HepG2 (cell line): Measurements from ENCODE around the gene TRIO. TPM values are rescaled to one million over a fixed set of nuclear protein-coding genes. Genes with fewer than 3 reads are reported as not detected.

Experiments
- ATAC-seq: fragments of 200-7000 bp; cut with Tn5 transposase; 3 replicates; pipeline ENCODE4 v1.9.1; 2020; ENCODE audit warnings: mild to moderate bottlenecking, moderate library complexity
- BruUV-seq: library from RNA; stranded (reverse); fragments of 400-500 nt; replicated peaks from 2 replicates; lab custom pipeline; 2021; lab: Mats Ljungman, UMichigan
- CTCF ChIA-PET: fragments of 300-600 bp; formaldehyde crosslinking; extraction: SDS; loops from one replicate; lab custom pipeline; 2021; ENCODE audit warnings: low total read pairs, inconsistent platforms, low intra/inter-chr PET ratio; lab: Yijun Ruan, JAX
- POLR2A ChIA-PET: fragments of 350-600 bp; sonication (Branson Sonifier 250); formaldehyde crosslinking; loops from one replicate; lab custom pipeline; 2020; ENCODE audit warnings: antibody characterized with exemption, inconsistent platforms; lab: Yijun Ruan, JAX
- DNase-seq: peaks from one replicate; pipeline ENCODE4 v3.0.0-alpha.2; 2015; ENCODE audit warnings: low spot score
- FAIRE-seq: peaks from 3 replicates; lab custom pipeline; 2011; peaks lifted over from hg19 to GRCh38; lab: Jason Lieb, UNC
- H2AFZ ChIP-seq: one replicate; pipeline ENCODE4 v1.6.1; 2011; ENCODE audit warnings: low read length, inconsistent platforms
- H3K27ac ChIP-seq: fragments of 300-600 bp; 3 replicates; pipeline ENCODE4 v1.8.0; 2011; ENCODE audit warnings: mixed run types, mild to moderate bottlenecking, mixed read lengths, low read length, inconsistent platforms; ENCODE audit not compliant: insufficient read depth; ENCODE audit errors: extremely low read length
- H3K27me3 ChIP-seq, 2 experiments: fragments of 200-600 bp in 1 of 2; 2 replicates in 1 of 2; 3 replicates in 1 of 2; pipeline versions ENCODE4 v1.6.0 to v1.8.0; 2011; ENCODE audit warnings: low read length in 2 of 2, mild to moderate bottlenecking in 2 of 2, moderate library complexity in 2 of 2, inconsistent platforms in 1 of 2; ENCODE audit not compliant: insufficient read depth in 2 of 2, control insufficient read depth in 1 of 2
- H3K36me3 ChIP-seq, 2 experiments: fragments of 200-600 bp in 1 of 2; replicated peaks in 1 of 2; 2 replicates in 1 of 2; 3 replicates in 1 of 2; pipeline versions ENCODE4 v1.5.1 to v1.8.0; 2011; ENCODE audit warnings: low read length in 2 of 2, inconsistent platforms in 1 of 2; ENCODE audit not compliant: insufficient read depth in 2 of 2, control insufficient read depth in 1 of 2
- H3K4me1 ChIP-seq: 2 replicates; pipeline ENCODE4 v1.5.1; 2012; ENCODE audit warnings: low read length, inconsistent platforms; ENCODE audit not compliant: insufficient read depth
- H3K4me2 ChIP-seq: 2 replicates; pipeline ENCODE4 v1.6.0; 2011; ENCODE audit warnings: low read depth, low read length, inconsistent platforms
- H3K4me3 ChIP-seq, 3 experiments: fragments of 200-600 bp in 1 of 3; sonication (generic), shearing (Covaris generic) in 1 of 3; replicated peaks in 1 of 3; 2 replicates each; pipeline ENCODE4 v1.5.1; 2011 to 2016; ENCODE audit warnings: low read length in 3 of 3, inconsistent platforms in 2 of 3, low read depth in 2 of 3, mild to moderate bottlenecking in 2 of 3, control low read depth in 1 of 3, mixed read lengths in 1 of 3; ENCODE audit not compliant: insufficient read depth in 1 of 3
- H3K79me2 ChIP-seq: one replicate; pipeline ENCODE4 v1.6.1; 2011; ENCODE audit warnings: low read length, inconsistent platforms; ENCODE audit not compliant: insufficient read depth
- H3K9ac ChIP-seq: 2 replicates; pipeline ENCODE4 v1.6.0; 2011; ENCODE audit warnings: mild to moderate bottlenecking, low read depth, low read length, inconsistent platforms; ENCODE audit not compliant: insufficient read depth
- H3K9me3 ChIP-seq: 2 replicates; pipeline ENCODE4 v1.5.1; 2012; ENCODE audit warnings: mild to moderate bottlenecking, low read length
- H4K20me1 ChIP-seq: 2 replicates; pipeline ENCODE4 v1.6.0; 2011; ENCODE audit warnings: inconsistent platforms, mild to moderate bottlenecking, low read length, moderate library complexity; ENCODE audit not compliant: insufficient read depth
- PATZ1 ChIP-seq: sonication (generic); formaldehyde crosslinking; IDR thresholded peaks from 2 replicates; pipeline ENCODE4 v1.4.0; 2020; ENCODE audit warnings: missing genetic modification reagents
- RORA ChIP-seq: sonication (generic); formaldehyde crosslinking; IDR thresholded peaks from 2 replicates; pipeline ENCODE4 v1.5.0; 2020; ENCODE audit warnings: mild to moderate bottlenecking, missing genetic modification reagents, moderate library complexity
- SATB2 ChIP-seq: sonication (generic); formaldehyde crosslinking; IDR thresholded peaks from 2 replicates; pipeline ENCODE4 v1.5.0; 2020; ENCODE audit warnings: missing genetic modification reagents
- TBP ChIP-seq: sonication (generic); formaldehyde crosslinking; IDR thresholded peaks from 2 replicates; pipeline ENCODE4 v1.5.0; 2020; ENCODE audit warnings: missing genetic modification reagents
- THRA ChIP-seq: sonication (generic); formaldehyde crosslinking; IDR thresholded peaks from 2 replicates; pipeline ENCODE4 v1.4.0; 2020; ENCODE audit warnings: missing genetic modification reagents, borderline replicate concordance
- TOPORS ChIP-seq: sonication (generic); formaldehyde crosslinking; IDR thresholded peaks from 2 replicates; pipeline ENCODE4 v1.8.0; 2023; ENCODE audit warnings: mild to moderate bottlenecking, missing genetic modification reagents
- ZMYM3 ChIP-seq: sonication (generic); formaldehyde crosslinking; IDR thresholded peaks from 2 replicates; pipeline ENCODE4 v1.5.1; 2020; ENCODE audit warnings: mild to moderate bottlenecking, missing genetic modification reagents
- ZNF205 ChIP-seq: IDR thresholded peaks from 2 replicates; pipeline ENCODE4 v1.6.1; 2018; ENCODE audit warnings: missing biosample characterization, missing genetic modification reagents
- ZNF256 ChIP-seq: sonication (generic); formaldehyde crosslinking; conservative IDR thresholded peaks from 2 replicates; pipeline ENCODE4 v1.4.0; 2020; ENCODE audit warnings: missing genetic modification reagents
- ZNF567 ChIP-seq: sonication (generic); formaldehyde crosslinking; IDR thresholded peaks from 2 replicates; pipeline ENCODE4 v1.8.1; 2023; ENCODE audit warnings: mild to moderate bottlenecking, missing genetic modification reagents, borderline replicate concordance
- ZNF615 ChIP-seq: sonication (generic); formaldehyde crosslinking; IDR thresholded peaks from 2 replicates; pipeline ENCODE4 v1.5.0; 2020; ENCODE audit warnings: mild to moderate bottlenecking, missing genetic modification reagents, borderline replicate concordance
- ZSCAN20 ChIP-seq: sonication (generic); formaldehyde crosslinking; IDR thresholded peaks from 2 replicates; pipeline ENCODE4 v1.4.0; 2020; ENCODE audit warnings: missing genetic modification reagents, mild to moderate bottlenecking, borderline replicate concordance
- WGBS: methylation state at CpG from one replicate; pipeline ENCODE4 v1.1.6; 2017; ENCODE audit warnings: low lambda C conversion rate; 5-methylcytosine and 5-hydroxymethylcytosine counted together
- in situ Hi-C: cut with HindIII; loops from 2 replicates; pipeline ENCODE4 v1.10.0; 2017; ENCODE audit warnings: low pct_unique_long_range_greater_than_20kb; ENCODE audit not compliant: extremely low pct_ligation_motif_present
- intact Hi-C: fragments of 100-400 bp; cut with micrococcal nuclease; formaldehyde crosslinking; loops from one replicate; pipeline ENCODE4 v1.10.0; 2022; ENCODE audit not compliant: unreplicated experiment
- polyA plus RNA-seq, 8 experiments: library from polyadenylated mRNA; depleted of rRNA in 3 of 8; stranded (reverse) in 7 of 8; unstranded in 1 of 8; fragments of >200 nt; fragmentation: Illumina TruSeq in 4 of 8; extraction: Trizol in 4 of 8; gene quantifications; 2 replicates each; pipeline versions ENCODE4 v1.2.1 to v1.2.3, GENCODE V29; 2011 to 2016; ENCODE audit warnings: low read depth in 4 of 8, missing spikeins in 1 of 8, mixed read lengths in 1 of 8; ENCODE audit not compliant: insufficient read depth in 1 of 8
- total RNA-seq, 5 experiments: library from RNA; depleted of rRNA; stranded (reverse); fragments of >200 nt; fragmentation: Illumina TruSeq; extraction: Trizol; gene quantifications; 2 replicates each; pipeline ENCODE4 v1.2.3, GENCODE V29; 2016; ENCODE audit warnings: low read depth in 1 of 5
- TF ChIP-seq, protein P1 (sequence below): sonication (generic); formaldehyde crosslinking; conservative IDR thresholded peaks from 2 replicates; pipeline ENCODE4 v1.4.0; 2020; ENCODE audit warnings: missing genetic modification reagents

The TRIO gene
- total and polyA plus RNA-seq, 2 of the 13 experiments (the other 11 are each of a cell fraction or from before 2014, with no cell fraction given): 45.2 to 45.9 TPM

DNA sequence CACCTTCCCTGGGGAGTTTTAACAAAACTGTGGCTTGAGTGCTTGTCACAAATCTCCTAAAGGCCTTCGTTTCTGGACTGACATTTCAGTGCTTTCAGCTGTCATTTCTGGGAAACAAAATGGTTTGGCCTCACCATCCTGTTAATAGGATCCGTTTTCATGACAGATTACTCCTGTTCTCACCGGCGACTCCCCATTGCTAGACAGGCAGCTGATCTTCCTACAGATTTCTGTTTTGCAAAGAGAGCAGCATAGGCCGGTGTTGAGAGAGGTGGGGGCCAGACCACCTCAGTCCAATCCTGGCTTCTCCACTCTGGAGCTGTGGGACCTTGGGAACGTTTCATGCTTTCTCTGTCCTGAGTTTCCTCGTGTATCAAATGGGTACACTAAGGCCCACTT is 363.0 kb downstream of the TRIO start:
- Histone ChIP-seq H3K36me3 (peaks cover 22 to 29% of the 10 kb centered on the region in 2 experiments), H3K4me2 (no peak overlapping the region), H3K79me2 (no peaks in the 10 kb centered on the region)
- BruUV-seq: no TSS peak
- TF ChIP-seq THRA (CRISPR knock-in tag) (no peak), ZMYM3 (no peak), TBP (CRISPR knock-in tag) (no peak), PATZ1 (CRISPR knock-in tag) (no peak), TOPORS (CRISPR knock-in tag) (no peak), ZNF567 (CRISPR knock-in tag) (no peak), ZSCAN20 (CRISPR knock-in tag) (no peak), SATB2 (CRISPR knock-in tag) (no peak), ZNF205 (no peak), ZNF256 (CRISPR knock-in tag) (no peak), RORA (CRISPR knock-in tag) (no peak), ZNF615 (no peak)
- TF ChIP-seq, protein P1, sequence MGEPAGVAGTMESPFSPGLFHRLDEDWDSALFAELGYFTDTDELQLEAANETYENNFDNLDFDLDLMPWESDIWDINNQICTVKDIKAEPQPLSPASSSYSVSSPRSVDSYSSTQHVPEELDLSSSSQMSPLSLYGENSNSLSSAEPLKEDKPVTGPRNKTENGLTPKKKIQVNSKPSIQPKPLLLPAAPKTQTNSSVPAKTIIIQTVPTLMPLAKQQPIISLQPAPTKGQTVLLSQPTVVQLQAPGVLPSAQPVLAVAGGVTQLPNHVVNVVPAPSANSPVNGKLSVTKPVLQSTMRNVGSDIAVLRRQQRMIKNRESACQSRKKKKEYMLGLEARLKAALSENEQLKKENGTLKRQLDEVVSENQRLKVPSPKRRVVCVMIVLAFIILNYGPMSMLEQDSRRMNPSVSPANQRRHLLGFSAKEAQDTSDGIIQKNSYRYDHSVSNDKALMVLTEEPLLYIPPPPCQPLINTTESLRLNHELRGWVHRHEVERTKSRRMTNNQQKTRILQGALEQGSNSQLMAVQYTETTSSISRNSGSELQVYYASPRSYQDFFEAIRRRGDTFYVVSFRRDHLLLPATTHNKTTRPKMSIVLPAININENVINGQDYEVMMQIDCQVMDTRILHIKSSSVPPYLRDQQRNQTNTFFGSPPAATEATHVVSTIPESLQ (CRISPR knock-in tag): no peak
- TF ChIP-seq, all 625 proteins: peak for 0
- ChIA-PET CTCF (no interaction called here), POLR2A (no interaction called here)
- no peak for FAIRE-seq
- H3K9me3 ChIP-seq: no peaks in the 10 kb centered on the region
- H3K27ac ChIP-seq: no peak overlapping the region
- H3K27me3 ChIP-seq: no peaks in the 10 kb centered on the region
- intact Hi-C loops: no loop called here
- 91% methylated on average over 7 of the region's 7 CpGs for WGBS
- H3K4me3 ChIP-seq: no peak overlapping the region
- no peaks in the 10 kb centered on the region for H4K20me1 ChIP-seq
- H2AFZ ChIP-seq: no peak overlapping the region
- H3K9ac ChIP-seq: no peak overlapping the region
- H3K4me1 ChIP-seq: no peaks in the 10 kb centered on the region
- DNase-seq: no peak
- ATAC-seq: no peak
- in situ Hi-C loops: no loop called here
